SK-N-SH (cell line): ENCODE results near the gene ABLIM1. TPM values are rescaled to one million over a fixed set of nuclear protein-coding genes. Genes with fewer than 3 reads are reported as not detected.

Source experiments
- CTCF ChIA-PET: fragments of 300-600, 350-600 bp; formaldehyde crosslinking; extraction: SDS; loops from one replicate; lab custom pipeline; 2021; lab: Yijun Ruan, JAX
- POLR2A ChIA-PET: fragments of 350-600 bp; sonication (Branson Sonifier 250); formaldehyde crosslinking; extraction: SDS; loops from one replicate; lab custom pipeline; 2020; ENCODE audit warnings: antibody characterized with exemption, inconsistent platforms; lab: Yijun Ruan, JAX
- DNase-seq: peaks from one replicate; pipeline ENCODE4 v3.0.0; 2012
- H2AFZ ChIP-seq: fragments of 200-600 bp; sonication (generic); 2 replicates; pipeline ENCODE4 v1.8.1; 2016; ENCODE audit warnings: antibody characterized with exemption, mild to moderate bottlenecking, low read depth
- H3F3A ChIP-seq: fragments of 200-600 bp; sonication (generic); replicated peaks from 2 replicates; pipeline ENCODE3; 2016; ENCODE audit warnings: antibody characterized with exemption, mild to moderate bottlenecking; ENCODE audit not compliant: insufficient read depth
- H3K27ac ChIP-seq, 2 experiments: fragments of 200-500 bp in 1 of 2; fragments of 200-600 bp in 1 of 2; sonication (Bioruptor generic) in 1 of 2; sonication (generic), shearing (Covaris generic) in 1 of 2; 2 replicates each; pipeline versions ENCODE4 v1.5.1 to v1.6.1; 2014 to 2016; ENCODE audit warnings: low read depth in 2 of 2, inconsistent platforms in 1 of 2, low read length in 1 of 2, mild to moderate bottlenecking in 1 of 2, mixed read lengths in 1 of 2
- H3K27me3 ChIP-seq: fragments of 200-600 bp; sonication (generic), shearing (Covaris generic); 2 replicates; pipeline ENCODE4 v1.6.1; 2016; ENCODE audit warnings: mixed run types; ENCODE audit not compliant: insufficient read depth
- H3K36me3 ChIP-seq, 2 experiments: fragments of 200-500 bp in 1 of 2; fragments of 200-600 bp in 1 of 2; sonication (Bioruptor generic) in 1 of 2; sonication (generic) in 1 of 2; replicated peaks in 1 of 2; 2 replicates each; pipeline versions ENCODE3 to v1.5.1; 2014 to 2016; ENCODE audit warnings: low read length in 1 of 2, mild to moderate bottlenecking in 1 of 2; ENCODE audit not compliant: insufficient read depth in 2 of 2, control insufficient read depth in 1 of 2
- H3K4me1 ChIP-seq, 2 experiments: fragments of 200-500 bp in 1 of 2; fragments of 200-600 bp in 1 of 2; sonication (Bioruptor generic) in 1 of 2; sonication (generic), shearing (Covaris generic) in 1 of 2; 2 replicates each; pipeline versions ENCODE4 v1.5.1 to v1.6.1; 2014 to 2016; ENCODE audit warnings: low read depth in 1 of 2, low read length in 1 of 2, mixed run types in 1 of 2; ENCODE audit not compliant: insufficient read depth in 2 of 2, control insufficient read depth in 1 of 2
- H3K4me2 ChIP-seq: fragments of 200-600 bp; sonication (generic), shearing (Covaris generic); 2 replicates; pipeline ENCODE4 v1.6.1; 2017; ENCODE audit warnings: mixed run types
- H3K4me3 ChIP-seq, 2 experiments: fragments of 200-500 bp in 1 of 2; fragments of 200-600 bp in 1 of 2; sonication (Bioruptor generic) in 1 of 2; sonication (generic), shearing (Covaris generic) in 1 of 2; 2 replicates each; pipeline versions ENCODE4 v1.5.1 to v1.8.1; 2014 to 2016; ENCODE audit warnings: low read depth in 2 of 2, inconsistent platforms in 1 of 2, low read length in 1 of 2, mild to moderate bottlenecking in 1 of 2, mixed read lengths in 1 of 2, moderate library complexity in 1 of 2
- H3K79me2 ChIP-seq: fragments of 200-600 bp; sonication (generic); 2 replicates; pipeline ENCODE4 v1.8.1; 2017; ENCODE audit warnings: mild to moderate bottlenecking; ENCODE audit not compliant: insufficient read depth
- H3K9ac ChIP-seq: fragments of 200-600 bp; sonication (generic); 2 replicates; pipeline ENCODE4 v1.6.1; 2017; ENCODE audit warnings: mixed run types
- H3K9me2 ChIP-seq: fragments of 200-600 bp; sonication (generic); 2 replicates; pipeline ENCODE4 v1.6.1; 2017; ENCODE audit warnings: mixed run types
- H3K9me3 ChIP-seq: fragments of 200-600 bp; sonication (generic); 2 replicates; pipeline ENCODE4 v1.6.1; 2017; ENCODE audit warnings: mixed run types, mild to moderate bottlenecking, moderate library complexity
- H4K20me1 ChIP-seq: fragments of 200-600 bp; sonication (generic); 2 replicates; pipeline ENCODE4 v1.6.1; 2017; ENCODE audit warnings: mild to moderate bottlenecking, mixed run types; ENCODE audit not compliant: insufficient read depth
- CTCF ChIP-seq: fragments of 200-600 bp; sonication (generic); IDR thresholded peaks from 2 replicates; pipeline ENCODE4 v1.6.1; 2017; ENCODE audit warnings: antibody characterized with exemption, mild to moderate bottlenecking, moderate library complexity
- EP300 ChIP-seq, 2 experiments: IDR thresholded peaks; 2 replicates each; pipeline versions ENCODE4 v1.4.0 to v1.6.1; 2012; ENCODE audit warnings: borderline replicate concordance in 1 of 2, low read depth in 1 of 2, low read length in 1 of 2
- EZH2phosphoT487 ChIP-seq: fragments of 200-600 bp; sonication (generic); IDR thresholded peaks from 2 replicates; pipeline ENCODE4 v1.6.1; 2017; ENCODE audit warnings: low read depth, mixed run types, mild to moderate bottlenecking, antibody characterized with exemption, moderate library complexity, borderline replicate concordance
- FOSL2 ChIP-seq: IDR thresholded peaks from 2 replicates; pipeline ENCODE4 v1.4.0; 2012; ENCODE audit warnings: low read depth, mild to moderate bottlenecking, moderate library complexity, borderline replicate concordance
- FOXJ3 ChIP-seq: sonication (generic); formaldehyde crosslinking; IDR thresholded peaks from 2 replicates; pipeline ENCODE4 v1.5.1; 2020; ENCODE audit warnings: mild to moderate bottlenecking, missing genetic modification reagents
- GATA2 ChIP-seq: sonication (generic); formaldehyde crosslinking; IDR thresholded peaks from 2 replicates; pipeline ENCODE4 v1.5.0; 2020; ENCODE audit warnings: mild to moderate bottlenecking, missing genetic modification reagents
- MAX ChIP-seq: IDR thresholded peaks from 2 replicates; pipeline ENCODE4 v1.4.0; 2012; ENCODE audit warnings: low read depth
- MEF2A ChIP-seq: IDR thresholded peaks from 2 replicates; pipeline ENCODE4 v1.4.0; 2012; ENCODE audit warnings: low read depth, borderline replicate concordance
- NRF1 ChIP-seq: IDR thresholded peaks from 2 replicates; pipeline ENCODE4 v1.6.1; 2012; ENCODE audit warnings: low read depth, mild to moderate bottlenecking, low read length
- REST ChIP-seq: IDR thresholded peaks from 2 replicates; pipeline ENCODE4 v1.6.1; 2012; ENCODE audit warnings: mild to moderate bottlenecking, low read depth, low read length, moderate library complexity
- RFX5 ChIP-seq: IDR thresholded peaks from 2 replicates; pipeline ENCODE4 v1.6.1; 2012; ENCODE audit warnings: mild to moderate bottlenecking, improper control_type of control experiment, low read length
- RXRA ChIP-seq: IDR thresholded peaks from 2 replicates; pipeline ENCODE4 v1.4.0; 2012; ENCODE audit warnings: low read depth, mild to moderate bottlenecking, borderline replicate concordance
- SIN3A ChIP-seq: IDR thresholded peaks from 2 replicates; pipeline ENCODE4 v1.6.1; 2012; ENCODE audit warnings: low read depth, mild to moderate bottlenecking, low read length, moderate library complexity, borderline replicate concordance
- SMC3 ChIP-seq: IDR thresholded peaks from 2 replicates; pipeline ENCODE4 v1.6.1; 2012; ENCODE audit warnings: low read depth, low read length, improper control_type of control experiment
- TCF12 ChIP-seq: IDR thresholded peaks from 2 replicates; pipeline ENCODE4 v1.4.0; 2012
- TEAD4 ChIP-seq: IDR thresholded peaks from 2 replicates; pipeline ENCODE4 v1.4.0; 2012; ENCODE audit warnings: mild to moderate bottlenecking, borderline replicate concordance; ENCODE audit not compliant: insufficient read depth
- USF1 ChIP-seq: IDR thresholded peaks from 2 replicates; pipeline ENCODE4 v1.4.0; 2012; ENCODE audit warnings: low read depth, borderline replicate concordance
- WGBS: methylation state at CpG from one replicate; pipeline ENCODE4 v1.1.6; 2017; ENCODE audit warnings: low lambda C conversion rate; 5-methylcytosine and 5-hydroxymethylcytosine counted together
- polyA plus RNA-seq, 3 experiments: library from polyadenylated mRNA; depleted of rRNA; stranded (reverse); fragments of >200 nt; gene quantifications; 2 replicates each; pipeline ENCODE4 v1.2.3, GENCODE V29; 2012

ABLIM1 gene
- polyA plus RNA-seq, 1 of the 3 experiments (the other 2 are of a cell fraction) = 16.1 TPM

- no peak overlapping the region for H3K4me3 ChIP-seq
- H3K79me2 ChIP-seq = no peaks in the 10 kb centered on the region
- no peaks in the 10 kb centered on the region for H3K9me2 ChIP-seq
- CTCF ChIA-PET = interaction anchor here (1.0 to 2.2 kb wide), 5 partner anchors 9 to 99 kb away, joined by 3 to 6 read pairs (median 4); no protein-coding TSS in a partner anchor
- H3K36me3 ChIP-seq = no peaks in the 10 kb centered on the region
- TF ChIP-seq MEF2A (no peak), EZH2phosphoT487 (no peak), TCF12 (no peak), TEAD4 (no peak), RFX5 (no peak), GATA2 (no peak), SIN3A (no peak), MAX (no peak)
- DNase-seq = no peak
- WGBS = 55% methylated on average over 1 of the region's 1 CpG
- no peak overlapping the region for H3K27ac ChIP-seq
- no peak overlapping the region for H2AFZ ChIP-seq
- no peaks in the 10 kb centered on the region for H3K9me3 ChIP-seq
- H3K9ac ChIP-seq = no peak overlapping the region
- H3F3A ChIP-seq = peaks cover 14% of the 10 kb centered on the region
- no peak overlapping the region for H3K4me2 ChIP-seq
- H3K27me3 ChIP-seq = no peaks in the 10 kb centered on the region
- H4K20me1 ChIP-seq = no peaks in the 10 kb centered on the region
- POLR2A ChIA-PET = no interaction called here
- H3K4me1 ChIP-seq = peaks cover 0 to 29% of the 10 kb centered on the region in 2 experiments; a peak in 1 of 4 replicates
Measured at GRCh38 chr10:114650266-114650665, 7.8 kb downstream of the ABLIM1 start.

GRCh38 chr10:114649217-114649903 lies 8.7 kb downstream of the ABLIM1 start:
- peaks cover 0 to 24% of the 10 kb centered on the region in 2 experiments; a peak in 1 of 4 replicates for H3K4me1 ChIP-seq
- ChIA-PET POLR2A (no interaction called here), CTCF (no interaction called here)
- no peak overlapping the region for H3K4me3 ChIP-seq
- H3K79me2 ChIP-seq = no peaks in the 10 kb centered on the region
- H3K4me2 ChIP-seq = no peak overlapping the region
- no peaks in the 10 kb centered on the region for H3K27me3 ChIP-seq
- no peaks in the 10 kb centered on the region for H3K9me3 ChIP-seq
- no peaks in the 10 kb centered on the region for H3K9me2 ChIP-seq
- 90% methylated on average over 7 of the region's 7 CpGs for WGBS
- H3F3A ChIP-seq = peaks cover 14% of the 10 kb centered on the region
- H4K20me1 ChIP-seq = no peaks in the 10 kb centered on the region
- no peak overlapping the region for H3K27ac ChIP-seq
- H3K9ac ChIP-seq = no peak overlapping the region
- no peak overlapping the region for H2AFZ ChIP-seq
- TF ChIP-seq USF1 (no peak), NRF1 (no peak), TCF12 (no peak), GATA2 (no peak), CTCF (no peak), SMC3 (no peak), EP300 (IDR thresholded peaks at IDR 0.05; ENCODE audit: borderline replicate concordance in 1 of 2, low read depth in 1 of 2, low read length in 1 of 2) (no peak), REST (no peak), FOXJ3 (CRISPR knock-in tag) (no peak), EZH2phosphoT487 (no peak), FOSL2 (no peak), RXRA (no peak)
- no peak for DNase-seq
- no peaks in the 10 kb centered on the region for H3K36me3 ChIP-seq
